SK-N-SH treated with all-trans-retinoic acid at 6 μM for 48 hours (cell line): ENCODE measurements around the gene POLR2A.
A peak's percentile ranks its signal among the peaks of the same experiment; 100 is the strongest.

Experiments used
- ATAC-seq: fragments of 200-7000 bp; cut with Tn5 transposase; 3 replicates; pipeline ENCODE4 v1.9.1; 2020; ENCODE audit warnings: mild to moderate bottlenecking, moderate library complexity
- ARNTL ChIP-seq: fragments of 450-650 bp; formaldehyde crosslinking; IDR thresholded peaks from 2 replicates; pipeline ENCODE4 v1.5.0; 2020; ENCODE audit warnings: low read depth, mild to moderate bottlenecking, moderate library complexity, borderline replicate concordance
- BACH2 ChIP-seq: fragments of 250-450 bp; sonication (Bioruptor Pico); IDR thresholded peaks from 2 replicates; pipeline ENCODE4 v1.9.0; 2021; ENCODE audit warnings: mild to moderate bottlenecking, borderline replicate concordance
- CREB5 ChIP-seq: fragments of 250-450 bp; sonication (Bioruptor Pico); IDR thresholded peaks from 2 replicates; pipeline ENCODE4 v1.5.1; 2020; ENCODE audit warnings: low read depth, mild to moderate bottlenecking, moderate library complexity
- CSDC2 ChIP-seq: fragments of 250-450 bp; sonication (Bioruptor Pico); IDR thresholded peaks from 2 replicates; pipeline ENCODE4 v1.5.0; 2020; ENCODE audit warnings: mild to moderate bottlenecking, moderate library complexity
- CSRNP3 ChIP-seq: fragments of 250-450 bp; sonication (Bioruptor Pico); IDR thresholded peaks from 2 replicates; pipeline ENCODE4 v1.5.1; 2021; ENCODE audit warnings: mild to moderate bottlenecking, moderate library complexity
- GLIS3 ChIP-seq: fragments of 250-450 bp; sonication (Bioruptor Pico); IDR thresholded peaks from 2 replicates; pipeline ENCODE4 v1.5.0; 2020; ENCODE audit warnings: mild to moderate bottlenecking, moderate library complexity
- ISL1 ChIP-seq: fragments of 250-450 bp; sonication (Bioruptor Pico); IDR thresholded peaks from 2 replicates; pipeline ENCODE4 v2.1.2; 2022; ENCODE audit warnings: mild to moderate bottlenecking, moderate library complexity
- OSR1 ChIP-seq: fragments of 250-450 bp; sonication (Bioruptor Pico); IDR thresholded peaks from 2 replicates; pipeline ENCODE4 v1.8.0; 2022; ENCODE audit warnings: moderate library complexity, mild to moderate bottlenecking, inconsistent platforms
- PATZ1 ChIP-seq: fragments of 250-450 bp; sonication (Bioruptor Pico); IDR thresholded peaks from 2 replicates; pipeline ENCODE4 v1.8.0; 2020; ENCODE audit warnings: mild to moderate bottlenecking, moderate library complexity, borderline replicate concordance
- POU6F1 ChIP-seq: fragments of 250-450 bp; sonication (Bioruptor Pico); IDR thresholded peaks from 2 replicates; pipeline ENCODE4 v1.8.0; 2021; ENCODE audit warnings: low read depth, mild to moderate bottlenecking, moderate library complexity, borderline replicate concordance
- PPARA ChIP-seq: fragments of 250-450 bp; sonication (Bioruptor Pico); IDR thresholded peaks from 2 replicates; pipeline ENCODE4 v1.5.0; 2020; ENCODE audit warnings: mild to moderate bottlenecking, borderline replicate concordance
- RARB ChIP-seq: fragments of 250-450 bp; sonication (Bioruptor Pico); IDR thresholded peaks from 2 replicates; pipeline ENCODE4 v1.8.0; 2021; ENCODE audit warnings: mild to moderate bottlenecking, moderate library complexity
- SNAI2 ChIP-seq: fragments of 250-450 bp; sonication (Bioruptor Pico); IDR thresholded peaks from 2 replicates; pipeline ENCODE4 v1.5.0; 2020; ENCODE audit warnings: mild to moderate bottlenecking, moderate library complexity
- TCF4 ChIP-seq: fragments of 250-450 bp; sonication (Bioruptor Pico); IDR thresholded peaks from 2 replicates; pipeline ENCODE4 v1.8.0; 2021; ENCODE audit warnings: mild to moderate bottlenecking, moderate library complexity, borderline replicate concordance
- TOX ChIP-seq: fragments of 250-450 bp; sonication (Bioruptor Pico); IDR thresholded peaks from 2 replicates; pipeline ENCODE4 v1.8.0; 2021; ENCODE audit warnings: mild to moderate bottlenecking, moderate library complexity, borderline replicate concordance
- TSHZ2 ChIP-seq: fragments of 250-450 bp; sonication (Bioruptor Pico); IDR thresholded peaks from 2 replicates; pipeline ENCODE4 v1.5.0; 2020; ENCODE audit warnings: mild to moderate bottlenecking, moderate library complexity
- ZC3H10 ChIP-seq: fragments of 250-450 bp; sonication (Bioruptor Pico); IDR thresholded peaks from 2 replicates; pipeline ENCODE4 v1.5.1; 2021; ENCODE audit warnings: mild to moderate bottlenecking, moderate library complexity
- ZFP3 ChIP-seq: fragments of 250-450 bp; sonication (Bioruptor Pico); IDR thresholded peaks from 2 replicates; pipeline ENCODE4 v1.5.0; 2020; ENCODE audit warnings: mild to moderate bottlenecking, moderate library complexity
- ZFP30 ChIP-seq: fragments of 450-650 bp; formaldehyde crosslinking; IDR thresholded peaks from 2 replicates; pipeline ENCODE4 v1.5.0; 2022; ENCODE audit warnings: mild to moderate bottlenecking, moderate library complexity
- ZNF565 ChIP-seq: fragments of 450-650 bp; formaldehyde crosslinking; conservative IDR thresholded peaks from 2 replicates; pipeline ENCODE4 v1.5.0; 2020; ENCODE audit warnings: low read depth, mild to moderate bottlenecking, moderate library complexity
- ZNF70 ChIP-seq: fragments of 450-650 bp; formaldehyde crosslinking; IDR thresholded peaks from 2 replicates; pipeline ENCODE4 v1.5.0; 2020; ENCODE audit warnings: mild to moderate bottlenecking, moderate library complexity

POLR2A gene

GRCh38 chr17:7443499-7444485 lies 40.4 kb upstream of the POLR2A start:
- ATAC-seq, result no peak
- TF ChIP-seq PPARA (CRISPR knock-in tag), result no peak
- no peak for TF ChIP-seq CSDC2
- no peak for TF ChIP-seq TOX (CRISPR knock-in tag)
- TF ChIP-seq GLIS3 (CRISPR knock-in tag), result no peak
- TF ChIP-seq POU6F1 (CRISPR knock-in tag), result no peak
- no peak for TF ChIP-seq ZNF565 (CRISPR knock-in tag)
- no peak for TF ChIP-seq ZFP3 (CRISPR knock-in tag)
- no peak for TF ChIP-seq TCF4 (CRISPR knock-in tag)

GRCh38 chr17:7444682-7445618 lies 39.2 kb upstream of the POLR2A start, which contains the start of gene CHRNB1:
CHRNB1 (plus strand) TSS chr17:7445061; CDS start chr17:7445128, 67 bp downstream.
- TF ChIP-seq CSRNP3 (no peak), PPARA (CRISPR knock-in tag) (no peak), GLIS3 (CRISPR knock-in tag) (no peak), SNAI2 (CRISPR knock-in tag) (no peak), BACH2 (CRISPR knock-in tag) (no peak), CSDC2 (no peak), ZNF70 (CRISPR knock-in tag) (no peak), PATZ1 (CRISPR knock-in tag) (no peak), CREB5 (CRISPR knock-in tag) (no peak), ZC3H10 (CRISPR knock-in tag) (no peak), TOX (CRISPR knock-in tag) (no peak)
- ATAC-seq, result peak; percentile 69

- peak; percentile 61 for ATAC-seq
- TF ChIP-seq RARB (CRISPR knock-in tag) (no peak), GLIS3 (CRISPR knock-in tag) (no peak), SNAI2 (CRISPR knock-in tag) (no peak), TCF4 (CRISPR knock-in tag) (no peak), ISL1 (CRISPR knock-in tag) (no peak), ZFP30 (CRISPR knock-in tag) (no peak), OSR1 (CRISPR knock-in tag) (no peak), PATZ1 (CRISPR knock-in tag) (no peak), PPARA (CRISPR knock-in tag) (no peak), TOX (CRISPR knock-in tag) (no peak), ARNTL (no peak), CREB5 (CRISPR knock-in tag) (no peak), TSHZ2 (CRISPR knock-in tag) (no peak), BACH2 (CRISPR knock-in tag) (no peak)
Measured at GRCh38 chr17:7445619-7445968, 38.6 kb upstream of the POLR2A start.
